Testis (tissue), 3 donors: ENCODE measurements around the gene SCG5. TPM values are rescaled to one million over a fixed set of nuclear protein-coding genes. Genes with fewer than 3 reads are reported as not detected.

Source experiments
- DNase-seq: peaks from one replicate; pipeline ENCODE4 v3.0.0-alpha.2; 2019
- H3K27ac ChIP-seq, 2 donors: fragments of 200-600 bp; sonication (generic); one replicate each; pipeline ENCODE4 v1.5.1; 2019
- H3K27me3 ChIP-seq: fragments of 200-600 bp; sonication (generic); one replicate; pipeline ENCODE4 v1.5.1; 2019
- H3K36me3 ChIP-seq: fragments of 200-600 bp; sonication (generic); one replicate; pipeline ENCODE4 v1.5.1; 2017; ENCODE audit warnings: low read depth; ENCODE audit errors: missing control alignments
- H3K4me1 ChIP-seq: fragments of 200-600 bp; sonication (generic); one replicate; pipeline ENCODE4 v1.5.1; 2019
- H3K4me3 ChIP-seq, 2 donors: fragments of 200-600 bp; sonication (generic); one replicate each; pipeline ENCODE4 v1.5.1; 2017 to 2019
- H3K9me3 ChIP-seq: fragments of 200-600 bp; sonication (generic); one replicate; pipeline ENCODE4 v1.5.1; 2017
- POLR2A ChIP-seq: fragments of 450-650 bp; IDR thresholded peaks from one replicate; pipeline ENCODE4 v1.6.1; 2017; ENCODE audit warnings: antibody characterized with exemption, mild to moderate bottlenecking, moderate library complexity
- whole genome bisulfite sequencing, 2 donors: methylation state at CpG; one replicate each; pipeline ENCODE4 v1.1.5; 2018; 5-methylcytosine and 5-hydroxymethylcytosine counted together
- intact Hi-C: fragments of 100-400 bp; cut with DNase I; formaldehyde crosslinking; loops from one replicate; pipeline ENCODE4 v1.15.1; 2023; ENCODE audit warnings: low total_unique reads
- polyA plus RNA-seq: library from polyadenylated mRNA; stranded (reverse); fragments of 350-450 nt; fragmentation: Illumina TruSeq; extraction: RNeasy Lipid Tissue Mini Kit (QIAGEN cat#74804); gene quantifications from one replicate; pipeline ENCODE4 v1.2.3, GENCODE V29; 2014; ENCODE audit warnings: low read depth, low replicate concordance; ENCODE audit not compliant: insufficient read depth
- total RNA-seq, 2 donors: library from RNA; depleted of rRNA; stranded (reverse); fragments of >200 nt; gene quantifications; one replicate each; pipeline ENCODE4 v1.2.3, GENCODE V29; 2016
- TF ChIP-seq, protein P1 (sequence below), 3 experiments: fragments of 450-650 bp in 2 of 3; fragments of 200-600 bp in 1 of 3; sonication (generic) in 1 of 3; IDR thresholded peaks; one replicate each; pipeline ENCODE4 v1.5.1; 2016 to 2019; ENCODE audit warnings: antibody characterized with exemption in 3 of 3, mild to moderate bottlenecking in 2 of 3, moderate library complexity in 1 of 3

The SCG5 gene
- total and polyA plus RNA-seq, 3 donors from 2014 or later, result 10.6 to 38.3 (median 10.9) TPM

DNA sequence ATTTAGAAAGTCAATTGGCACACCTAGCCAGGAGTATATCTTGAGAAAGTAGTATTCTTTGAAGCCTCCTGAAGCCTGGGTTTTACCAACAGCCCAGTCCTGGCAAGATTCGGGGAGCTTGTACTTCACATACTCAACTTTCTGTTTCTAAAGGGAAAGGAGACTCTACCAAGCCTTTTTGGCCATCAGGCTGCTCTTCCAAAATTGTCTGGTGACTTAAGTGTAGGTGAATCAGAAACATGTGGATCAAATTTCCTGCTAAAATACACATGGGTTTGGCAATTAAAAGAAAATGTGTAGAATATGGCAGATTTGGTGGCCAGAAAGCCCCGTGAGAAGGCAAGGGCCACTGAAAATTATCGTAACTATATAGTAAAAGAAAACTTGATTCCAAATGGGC is 60.4 kb downstream of the SCG5 start:
- no peak for TF ChIP-seq POLR2A
- TF ChIP-seq, protein P1, sequence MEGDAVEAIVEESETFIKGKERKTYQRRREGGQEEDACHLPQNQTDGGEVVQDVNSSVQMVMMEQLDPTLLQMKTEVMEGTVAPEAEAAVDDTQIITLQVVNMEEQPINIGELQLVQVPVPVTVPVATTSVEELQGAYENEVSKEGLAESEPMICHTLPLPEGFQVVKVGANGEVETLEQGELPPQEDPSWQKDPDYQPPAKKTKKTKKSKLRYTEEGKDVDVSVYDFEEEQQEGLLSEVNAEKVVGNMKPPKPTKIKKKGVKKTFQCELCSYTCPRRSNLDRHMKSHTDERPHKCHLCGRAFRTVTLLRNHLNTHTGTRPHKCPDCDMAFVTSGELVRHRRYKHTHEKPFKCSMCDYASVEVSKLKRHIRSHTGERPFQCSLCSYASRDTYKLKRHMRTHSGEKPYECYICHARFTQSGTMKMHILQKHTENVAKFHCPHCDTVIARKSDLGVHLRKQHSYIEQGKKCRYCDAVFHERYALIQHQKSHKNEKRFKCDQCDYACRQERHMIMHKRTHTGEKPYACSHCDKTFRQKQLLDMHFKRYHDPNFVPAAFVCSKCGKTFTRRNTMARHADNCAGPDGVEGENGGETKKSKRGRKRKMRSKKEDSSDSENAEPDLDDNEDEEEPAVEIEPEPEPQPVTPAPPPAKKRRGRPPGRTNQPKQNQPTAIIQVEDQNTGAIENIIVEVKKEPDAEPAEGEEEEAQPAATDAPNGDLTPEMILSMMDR (IDR thresholded peaks at IDR 0.05), result no peak
- 61 to 63% methylated on average over 3 of the region's 3 CpGs for WGBS, 2 donors
- no peaks in the 10 kb centered on the region for H3K36me3 ChIP-seq
- H3K27ac ChIP-seq, result no peak overlapping the region
- no peaks in the 10 kb centered on the region for H3K27me3 ChIP-seq
- H3K4me1 ChIP-seq, result no peaks in the 10 kb centered on the region
- no peaks in the 10 kb centered on the region for H3K9me3 ChIP-seq
- no peak overlapping the region for H3K4me3 ChIP-seq
- no peak for DNase-seq
- intact Hi-C loops, result no loop called here

DNA sequence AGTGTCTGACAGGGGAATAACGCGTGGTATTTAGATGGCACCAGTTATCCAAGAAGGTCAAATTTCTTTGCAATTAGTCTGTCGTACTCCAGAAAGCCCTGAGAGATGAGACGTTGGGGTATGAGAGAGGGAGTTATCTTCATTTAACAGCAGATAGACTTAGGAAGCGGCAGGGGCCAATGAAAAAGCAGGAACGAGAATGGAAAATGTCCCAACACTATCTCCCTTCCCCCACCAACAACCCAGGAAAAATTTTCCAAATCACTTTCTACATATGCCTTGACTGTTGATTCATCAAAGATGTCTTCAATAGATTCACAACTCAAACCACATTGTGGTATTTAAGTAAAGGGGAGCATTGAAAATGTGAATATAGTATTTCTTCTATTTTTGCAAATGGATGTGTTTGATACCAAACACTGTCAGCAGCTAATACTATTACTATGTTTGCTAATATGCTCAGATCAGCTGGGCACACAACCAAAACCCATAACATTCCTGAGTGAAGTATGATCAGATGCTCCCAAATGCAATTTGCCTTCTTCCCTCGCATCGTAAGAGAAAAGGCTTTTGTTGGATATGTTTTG is 63.0 kb downstream of the SCG5 start:
- Histone ChIP-seq H3K9me3 (no peaks in the 10 kb centered on the region), H3K27ac (no peak overlapping the region), H3K36me3 (no peaks in the 10 kb centered on the region), H3K4me1 (no peaks in the 10 kb centered on the region), H3K27me3 (no peaks in the 10 kb centered on the region), H3K4me3 (no peak overlapping the region)
- WGBS, 2 donors, result 44 to 54% methylated on average over 8 of the region's 8 CpGs
- no peak for TF ChIP-seq POLR2A
- TF ChIP-seq, protein P1 (IDR thresholded peaks at IDR 0.05), result no peak
- intact Hi-C loops, result no loop called here
- no peak for DNase-seq

DNA sequence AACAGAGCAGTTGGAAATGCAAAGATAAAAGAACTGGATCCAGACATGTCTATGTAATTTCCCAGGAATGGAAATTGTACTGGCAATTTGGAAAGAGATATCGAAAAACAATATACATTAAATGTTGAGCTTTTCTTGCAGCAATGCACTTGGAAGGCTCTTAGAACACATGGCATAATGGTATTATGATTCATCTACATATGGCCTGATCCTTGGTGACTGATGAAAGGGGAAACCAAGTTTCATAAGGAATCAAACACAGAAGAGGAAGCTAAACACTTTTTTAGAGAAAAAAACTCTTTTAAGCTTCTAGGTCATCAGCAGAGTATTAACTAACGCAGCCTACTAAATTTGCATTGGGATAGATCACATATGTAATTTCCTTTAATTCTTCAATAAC is 63.9 kb downstream of the SCG5 start:
- TF ChIP-seq POLR2A, result no peak
- TF ChIP-seq, protein P1 (IDR thresholded peaks at IDR 0.05), result no peak
- no peak overlapping the region for H3K4me3 ChIP-seq
- H3K9me3 ChIP-seq, result no peaks in the 10 kb centered on the region
- no peaks in the 10 kb centered on the region for H3K4me1 ChIP-seq
- no peak for DNase-seq
- WGBS, 2 donors, result 80 to 88% methylated on average over 2 of the region's 2 CpGs
- intact Hi-C loops, result no loop called here
- no peak overlapping the region for H3K27ac ChIP-seq
- no peaks in the 10 kb centered on the region for H3K36me3 ChIP-seq
- H3K27me3 ChIP-seq, result no peaks in the 10 kb centered on the region

DNA sequence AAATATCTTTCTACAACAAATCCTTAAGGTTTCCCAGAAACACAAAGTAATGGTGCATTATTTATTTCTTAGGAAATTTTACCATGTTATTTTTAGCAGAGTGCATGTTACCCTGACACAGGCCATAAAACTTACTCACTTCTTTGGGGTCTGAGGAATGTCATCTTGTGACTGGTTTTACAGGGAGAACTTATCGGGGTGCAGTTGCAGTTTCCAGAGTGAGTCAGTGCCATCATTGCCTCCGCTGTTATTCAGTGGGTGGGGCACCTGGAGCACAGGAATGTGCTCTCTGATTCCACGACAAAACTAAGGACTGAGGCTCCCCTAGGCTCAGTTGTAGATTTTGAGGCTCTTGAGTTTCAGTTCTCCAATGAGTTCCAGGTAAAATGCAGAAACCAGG is 65.2 kb downstream of the SCG5 start:
- no peak for TF ChIP-seq POLR2A
- intact Hi-C loops, result no loop called here
- no peaks in the 10 kb centered on the region for H3K4me1 ChIP-seq
- no peak for DNase-seq
- no peaks in the 10 kb centered on the region for H3K9me3 ChIP-seq
- 74 to 75% methylated on average over 3 of the region's 3 CpGs for WGBS, 2 donors
- H3K4me3 ChIP-seq, result no peak overlapping the region
- H3K27ac ChIP-seq, result no peak overlapping the region
- H3K27me3 ChIP-seq, result no peaks in the 10 kb centered on the region
- no peaks in the 10 kb centered on the region for H3K36me3 ChIP-seq

DNA sequence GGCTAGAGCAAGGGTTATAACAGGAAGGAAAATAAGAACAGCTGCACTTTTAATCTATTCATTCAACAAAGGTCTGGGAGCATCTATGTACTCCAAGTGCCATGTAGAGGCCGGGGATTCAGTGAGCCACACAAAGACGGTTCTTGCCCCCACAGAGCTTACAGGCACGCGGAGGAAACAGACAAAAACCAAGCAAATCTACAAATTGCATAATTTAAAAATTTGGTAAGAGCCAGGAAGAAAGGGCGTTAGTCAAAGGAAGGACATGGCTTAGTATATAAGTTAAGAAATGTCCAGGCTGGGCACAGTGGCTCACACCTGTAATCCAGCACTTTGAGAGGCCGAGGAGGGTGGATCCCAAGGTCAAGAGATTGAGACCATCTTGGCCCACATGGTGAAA is 65.9 kb downstream of the SCG5 start:
- no peak overlapping the region for H3K27ac ChIP-seq
- TF ChIP-seq POLR2A, result no peak
- TF ChIP-seq, protein P1 (IDR thresholded peaks at IDR 0.05), result no peak
- H3K27me3 ChIP-seq, result no peaks in the 10 kb centered on the region
- no peaks in the 10 kb centered on the region for H3K4me1 ChIP-seq
- WGBS, 2 donors, result 66 to 70% methylated on average over 6 of the region's 6 CpGs
- no peaks in the 10 kb centered on the region for H3K9me3 ChIP-seq
- no peaks in the 10 kb centered on the region for H3K36me3 ChIP-seq
- intact Hi-C loops, result no loop called here
- no peak overlapping the region for H3K4me3 ChIP-seq
- no peak for DNase-seq
